GM23248 (cell line): Measurements from ENCODE around the gene TMX1. TPM values are rescaled to one million over a fixed set of nuclear protein-coding genes. Genes with fewer than 3 reads are reported as not detected.

Experiments
- DNase-seq: peaks from one replicate; pipeline ENCODE4 v3.0.0-alpha.2; 2015
- H2AFZ ChIP-seq: fragments of 200-600 bp; sonication (generic); 2 replicates; pipeline ENCODE4 v1.6.1; 2016; ENCODE audit warnings: antibody characterized with exemption
- H3F3A ChIP-seq: fragments of 200-600 bp; sonication (generic); 2 replicates; pipeline ENCODE4 v1.6.1; 2016; ENCODE audit warnings: mild to moderate bottlenecking, antibody characterized with exemption, mixed run types; ENCODE audit not compliant: insufficient read depth
- H3K27ac ChIP-seq: fragments of 200-600 bp; sonication (generic); 2 replicates; pipeline ENCODE4 v1.5.1; 2016; ENCODE audit warnings: mild to moderate bottlenecking
- H3K27me3 ChIP-seq: fragments of 200-600 bp; sonication (generic); replicated peaks from 2 replicates; pipeline ENCODE4 v1.6.1; 2016; ENCODE audit warnings: mild to moderate bottlenecking; ENCODE audit not compliant: insufficient read depth
- H3K36me3 ChIP-seq: fragments of 200-600 bp; sonication (generic); 2 replicates; pipeline ENCODE4 v1.6.1; 2016; ENCODE audit warnings: low read depth, mild to moderate bottlenecking
- H3K4me1 ChIP-seq: fragments of 200-600 bp; sonication (generic); 2 replicates; pipeline ENCODE4 v1.6.1; 2016; ENCODE audit warnings: mild to moderate bottlenecking; ENCODE audit not compliant: insufficient read depth
- H3K4me2 ChIP-seq: fragments of 200-600 bp; sonication (generic); one replicate; pipeline ENCODE4 v1.6.1; 2016; ENCODE audit warnings: mild to moderate bottlenecking; ENCODE audit not compliant: unreplicated experiment
- H3K4me3 ChIP-seq: fragments of 200-600 bp; sonication (generic); 2 replicates; pipeline ENCODE4 v1.5.1; 2016; ENCODE audit warnings: mild to moderate bottlenecking
- H3K79me2 ChIP-seq: fragments of 200-600 bp; sonication (generic); 2 replicates; pipeline ENCODE4 v1.6.1; 2016; ENCODE audit warnings: mild to moderate bottlenecking; ENCODE audit not compliant: insufficient read depth
- H3K9ac ChIP-seq: fragments of 200-600 bp; sonication (generic); 2 replicates; pipeline ENCODE4 v1.6.1; 2016; ENCODE audit warnings: mild to moderate bottlenecking
- H3K9me2 ChIP-seq: fragments of 200-600 bp; sonication (generic); 2 replicates; pipeline ENCODE4 v1.6.1; 2016; ENCODE audit warnings: mixed run types, mild to moderate bottlenecking, moderate library complexity; ENCODE audit not compliant: insufficient read depth
- H3K9me3 ChIP-seq: fragments of 200-600 bp; sonication (generic); one replicate; pipeline ENCODE4 v1.6.1; 2017; ENCODE audit warnings: low read depth
- H4K20me1 ChIP-seq: fragments of 200-600 bp; sonication (generic); 2 replicates; pipeline ENCODE4 v1.6.0; 2016; ENCODE audit not compliant: insufficient read depth
- EZH2 ChIP-seq: fragments of 200-600 bp; sonication (generic); IDR thresholded peaks from 2 replicates; pipeline ENCODE4 v1.6.1; 2018; ENCODE audit warnings: antibody characterized with exemption, mild to moderate bottlenecking; ENCODE audit not compliant: insufficient read depth, poor library complexity, severe bottlenecking
- EZH2phosphoT487 ChIP-seq: fragments of 200-600 bp; sonication (generic); IDR thresholded peaks from 2 replicates; pipeline ENCODE4 v1.6.1; 2018; ENCODE audit warnings: antibody characterized with exemption, moderate library complexity, mild to moderate bottlenecking, low read depth; ENCODE audit not compliant: insufficient read depth
- WGBS, 2 experiments: methylation state at CpG; one replicate each; pipeline ENCODE4 v1.1.6; 2015 to 2017; ENCODE audit warnings: low lambda C conversion rate in 2 of 2, low coverage in 1 of 2; ENCODE audit errors: missing lambda C conversion rate in 2 of 2; 5-methylcytosine and 5-hydroxymethylcytosine counted together
- in situ Hi-C: fragments of 300-500 bp; cut with MboI; formaldehyde crosslinking; loops from 2 replicates; pipeline ENCODE4 v1.15.0; 2020
- polyA plus RNA-seq: library from polyadenylated mRNA; unstranded; fragments of >200 nt; fragmentation: Nextera tagmentation; extraction: Ambion mirVana; gene quantifications from 2 replicates; pipeline ENCODE4 v1.2.1, GENCODE V29; 2016
- total RNA-seq: library from RNA; depleted of rRNA; stranded (reverse); fragments of >200 nt; shearing (Covaris generic); gene quantifications from 2 replicates; pipeline ENCODE4 v1.2.3, GENCODE V29; 2014

The TMX1 gene
- total and polyA plus RNA-seq, 2 experiments from 2014 or later, result 54.8 to 67.9 TPM

DNA sequence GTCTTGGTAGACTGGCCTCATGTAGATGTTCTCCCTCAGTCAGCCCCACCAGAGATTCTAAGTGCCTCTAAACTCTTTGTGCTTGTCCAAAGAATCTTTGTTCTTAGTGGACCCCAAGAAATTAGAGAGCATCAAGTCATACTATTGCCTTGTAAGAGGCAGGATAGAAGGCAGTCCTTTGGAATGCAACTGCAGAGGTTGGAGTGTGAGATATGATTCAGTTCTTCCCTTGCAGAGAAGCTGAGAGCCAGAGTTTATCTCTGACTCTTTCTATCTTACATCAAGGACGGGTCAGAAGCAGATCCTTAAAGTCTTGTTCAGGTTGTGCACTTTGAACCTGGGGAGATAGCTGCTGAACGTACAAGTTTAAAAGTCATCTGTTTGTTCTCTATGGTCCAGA is 21.1 kb downstream of the TMX1 start:
- H3K4me1 ChIP-seq, result no peaks in the 10 kb centered on the region
- no peak overlapping the region for H2AFZ ChIP-seq
- H3K79me2 ChIP-seq, result no peaks in the 10 kb centered on the region
- H3K27ac ChIP-seq, result no peak overlapping the region
- no peak for TF ChIP-seq EZH2
- no peak overlapping the region for H3K4me3 ChIP-seq
- no peaks in the 10 kb centered on the region for H3F3A ChIP-seq
- H3K9me2 ChIP-seq, result no peaks in the 10 kb centered on the region
- H3K9me3 ChIP-seq, result no peaks in the 10 kb centered on the region
- H3K4me2 ChIP-seq, result no peak overlapping the region
- peaks cover 18% of the 10 kb centered on the region; the same call in 1 of the 2 replicates for H3K36me3 ChIP-seq
- peak; percentile 9 for DNase-seq
- in situ Hi-C loops, result loop anchor here (10.0 kb wide), 1 partner anchor 714 kb away; no protein-coding TSS in a partner anchor
- H3K9ac ChIP-seq, result no peak overlapping the region
- 98 to 100% methylated on average over 2 of the region's 2 CpGs for WGBS, 2 experiments
- no peaks in the 10 kb centered on the region for H4K20me1 ChIP-seq
- no peaks in the 10 kb centered on the region for H3K27me3 ChIP-seq

DNA sequence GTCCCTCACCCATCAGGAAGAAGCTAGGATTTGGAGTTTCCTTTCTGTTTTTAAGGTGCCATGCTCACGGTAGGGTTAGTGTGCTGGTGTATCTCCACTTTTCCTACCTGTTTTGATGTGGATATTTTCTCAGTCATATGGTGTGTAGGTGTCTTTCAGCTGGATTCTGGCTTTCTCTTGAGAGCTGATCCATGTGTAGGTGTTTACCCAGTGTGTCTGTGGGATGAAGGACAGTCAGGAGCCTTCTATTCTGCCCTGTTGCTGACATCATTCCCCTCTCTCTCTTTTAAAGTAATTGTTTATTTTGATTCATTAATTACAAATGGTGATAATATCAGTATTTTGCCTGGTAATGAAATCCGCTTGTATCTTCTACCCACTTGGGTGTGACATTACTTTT is 22.8 kb downstream of the TMX1 start:
- no peak overlapping the region for H3K4me3 ChIP-seq

DNA sequence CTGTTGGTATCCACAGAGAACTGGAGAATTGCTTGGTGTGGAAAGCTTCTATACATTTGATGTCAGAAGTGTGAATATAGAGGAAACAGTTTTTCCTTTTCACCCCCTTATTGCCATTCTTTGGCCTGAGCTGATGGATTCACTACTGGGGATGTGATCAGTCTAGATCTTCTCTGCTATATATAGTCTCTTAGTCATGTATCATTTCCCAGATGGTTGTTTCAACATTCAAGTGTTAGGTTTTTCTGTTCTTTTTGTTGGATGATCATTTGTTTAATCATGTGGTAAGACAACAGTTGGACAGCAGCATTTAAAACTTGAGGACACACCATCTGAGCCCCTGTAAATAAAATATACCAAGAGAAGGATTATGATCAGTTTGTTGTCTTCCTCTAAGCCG is 29.6 kb downstream of the TMX1 start:
- Histone ChIP-seq H3K27me3 (no peaks in the 10 kb centered on the region), H3F3A (no peaks in the 10 kb centered on the region), H3K36me3 (no peaks in the 10 kb centered on the region), H3K4me2 (no peak overlapping the region), H3K79me2 (no peaks in the 10 kb centered on the region), H3K4me3 (no peak overlapping the region), H4K20me1 (no peaks in the 10 kb centered on the region), H3K9ac (no peak overlapping the region), H3K9me3 (no peaks in the 10 kb centered on the region), H3K4me1 (no peaks in the 10 kb centered on the region), H3K9me2 (no peaks in the 10 kb centered on the region), H3K27ac (no peak overlapping the region), H2AFZ (no peak overlapping the region)
- DNase-seq, result no peak
- in situ Hi-C loops, result loop anchor here (10.0 kb wide), 1 partner anchor 705 kb away; no protein-coding TSS in a partner anchor
- TF ChIP-seq EZH2phosphoT487 (no peak), EZH2 (no peak)
- 95 to 97% methylated on average over 1 of the region's 1 CpG for WGBS, 2 experiments

More for the DNA sequence above, 22.8 kb downstream of the TMX1 start:
- Histone ChIP-seq H2AFZ (no peak overlapping the region), H4K20me1 (no peaks in the 10 kb centered on the region), H3K4me2 (no peak overlapping the region), H3K79me2 (no peaks in the 10 kb centered on the region), H3K9me3 (no peaks in the 10 kb centered on the region), H3K9me2 (no peaks in the 10 kb centered on the region), H3K27ac (no peak overlapping the region), H3K9ac (no peak overlapping the region), H3K4me1 (no peaks in the 10 kb centered on the region), H3F3A (no peaks in the 10 kb centered on the region), H3K36me3 (0 out of 2 replicates have a peak, but pooled peaks cover 11% of the 10 kb centered on the region), H3K27me3 (no peaks in the 10 kb centered on the region)
- TF ChIP-seq EZH2, result no peak
- no peak for TF ChIP-seq EZH2phosphoT487
- no peak for DNase-seq
- 73 to 83% methylated on average over 2 of the region's 2 CpGs for WGBS, 2 experiments
- in situ Hi-C loops, result loop anchor here (10.0 kb wide), 1 partner anchor 712 kb away; no protein-coding TSS in a partner anchor

- H3K9me2 ChIP-seq, result no peaks in the 10 kb centered on the region
- H3K9me3 ChIP-seq, result no peaks in the 10 kb centered on the region
- H3K4me3 ChIP-seq, result no peak overlapping the region
- H3K79me2 ChIP-seq, result no peaks in the 10 kb centered on the region
- TF ChIP-seq EZH2, result no peak
- TF ChIP-seq EZH2phosphoT487, result no peak
- no peaks in the 10 kb centered on the region for H3F3A ChIP-seq
- H3K9ac ChIP-seq, result no peak overlapping the region
- no peaks in the 10 kb centered on the region for H3K27me3 ChIP-seq
- H3K4me2 ChIP-seq, result no peak overlapping the region
- in situ Hi-C loops, result no loop called here
- H3K27ac ChIP-seq, result no peak overlapping the region
- no peaks in the 10 kb centered on the region for H4K20me1 ChIP-seq
- H2AFZ ChIP-seq, result no peak overlapping the region
- H3K4me1 ChIP-seq, result no peaks in the 10 kb centered on the region
- 100% methylated on average over 1 of the region's 1 CpG for WGBS, 2 experiments
- no peaks in the 10 kb centered on the region for H3K36me3 ChIP-seq
- DNase-seq, result no peak
Measured at GRCh38 chr14:51276605-51277004, 36.6 kb downstream of the TMX1 start.
